Esophagus squamous epithelium (tissue), 5 donors: Measurements from ENCODE around the gene KDM3A. TPM values are rescaled to one million over a fixed set of nuclear protein-coding genes. Genes with fewer than 3 reads are reported as not detected.

Experiments used
- DNase-seq: peaks from one replicate; lab custom pipeline; 2025; lab: John Stamatoyannopoulos, UW
- H3K27ac ChIP-seq, 4 donors: fragments of 200-600 bp; sonication (generic); one replicate each; pipeline ENCODE4 v1.5.1; 2016 to 2019; ENCODE audit warnings: mild to moderate bottlenecking in 1 of 4
- H3K27me3 ChIP-seq, 4 donors: fragments of 200-600 bp; sonication (generic); 1 replicate in 3 of 4; 2 replicates in 1 of 4; pipeline versions ENCODE4 v1.5.1 to v1.6.0; 2017 to 2021; ENCODE audit warnings: antibody characterized with exemption in 1 of 4
- H3K36me3 ChIP-seq, 3 donors: fragments of 200-600 bp; sonication (generic); one replicate each; pipeline ENCODE4 v1.5.1; 2016 to 2019
- H3K4me1 ChIP-seq, 3 donors: fragments of 200-600 bp; sonication (generic); one replicate each; pipeline ENCODE4 v1.5.1; 2017 to 2019
- H3K4me3 ChIP-seq, 4 donors: fragments of 200-600 bp; sonication (generic); 1 replicate in 3 of 4; 2 replicates in 1 of 4; pipeline ENCODE4 v1.5.1; 2016 to 2019; ENCODE audit warnings: mild to moderate bottlenecking in 2 of 4, moderate library complexity in 1 of 4
- H3K9me3 ChIP-seq, 3 donors: fragments of 200-600 bp; sonication (generic); one replicate each; pipeline ENCODE4 v1.5.1; 2016 to 2019
- POLR2A ChIP-seq, 4 donors: fragments of 450-650 bp; IDR thresholded peaks; one replicate each; pipeline ENCODE4 v1.6.1; 2017; ENCODE audit warnings: antibody characterized with exemption in 4 of 4, mild to moderate bottlenecking in 4 of 4, moderate library complexity in 3 of 4
- WGBS, 2 donors: methylation state at CpG; one replicate each; pipeline ENCODE4 v1.1.5; 2018; 5-methylcytosine and 5-hydroxymethylcytosine counted together
- intact Hi-C: fragments of 100-400 bp; cut with DNase I; formaldehyde crosslinking; loops from one replicate; pipeline ENCODE4 v1.15.0; 2022
- total RNA-seq, 4 donors: library from RNA; depleted of rRNA; stranded (reverse); fragments of >200 nt; gene quantifications; one replicate each; pipeline ENCODE4 v1.1.0, GENCODE V29; 2016
- TF ChIP-seq, protein P1 (sequence below), 6 experiments: fragments of 450-650 bp in 4 of 6; fragments of 200-600 bp in 2 of 6; sonication (generic) in 2 of 6; IDR thresholded peaks; one replicate each; pipeline ENCODE4 v1.5.1; 2016 to 2019; ENCODE audit warnings: antibody characterized with exemption in 6 of 6, mild to moderate bottlenecking in 4 of 6, moderate library complexity in 4 of 6
- donor health status: DM: yes; HTN: yes; CAD: no.

Gene KDM3A
- total RNA-seq, 4 donors from 2014 or later = 22.0 to 60.7 (median 23.9) TPM

GRCh38 chr2:86464652-86465051 is 23.5 kb downstream of the KDM3A start:
- Histone ChIP-seq H3K27me3 (no peaks in the 10 kb centered on the region), H3K36me3 (peaks cover 0 to 100% (median 23%) of the 10 kb centered on the region in 3 donors), H3K27ac (no peak overlapping the region), H3K4me1 (peaks cover 0 to 9% (median 0%) of the 10 kb centered on the region in 3 donors), H3K4me3 (no peak overlapping the region), H3K9me3 (no peaks in the 10 kb centered on the region)
- intact Hi-C loops = no loop called here
- 52 to 83% methylated on average over 3 of the region's 3 CpGs for WGBS, 2 donors
- TF ChIP-seq POLR2A (IDR thresholded peaks at IDR 0.05) = no peak
- TF ChIP-seq, protein P1, sequence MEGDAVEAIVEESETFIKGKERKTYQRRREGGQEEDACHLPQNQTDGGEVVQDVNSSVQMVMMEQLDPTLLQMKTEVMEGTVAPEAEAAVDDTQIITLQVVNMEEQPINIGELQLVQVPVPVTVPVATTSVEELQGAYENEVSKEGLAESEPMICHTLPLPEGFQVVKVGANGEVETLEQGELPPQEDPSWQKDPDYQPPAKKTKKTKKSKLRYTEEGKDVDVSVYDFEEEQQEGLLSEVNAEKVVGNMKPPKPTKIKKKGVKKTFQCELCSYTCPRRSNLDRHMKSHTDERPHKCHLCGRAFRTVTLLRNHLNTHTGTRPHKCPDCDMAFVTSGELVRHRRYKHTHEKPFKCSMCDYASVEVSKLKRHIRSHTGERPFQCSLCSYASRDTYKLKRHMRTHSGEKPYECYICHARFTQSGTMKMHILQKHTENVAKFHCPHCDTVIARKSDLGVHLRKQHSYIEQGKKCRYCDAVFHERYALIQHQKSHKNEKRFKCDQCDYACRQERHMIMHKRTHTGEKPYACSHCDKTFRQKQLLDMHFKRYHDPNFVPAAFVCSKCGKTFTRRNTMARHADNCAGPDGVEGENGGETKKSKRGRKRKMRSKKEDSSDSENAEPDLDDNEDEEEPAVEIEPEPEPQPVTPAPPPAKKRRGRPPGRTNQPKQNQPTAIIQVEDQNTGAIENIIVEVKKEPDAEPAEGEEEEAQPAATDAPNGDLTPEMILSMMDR (IDR thresholded peaks at IDR 0.05) = no peak
- DNase-seq = no peak

DNA sequence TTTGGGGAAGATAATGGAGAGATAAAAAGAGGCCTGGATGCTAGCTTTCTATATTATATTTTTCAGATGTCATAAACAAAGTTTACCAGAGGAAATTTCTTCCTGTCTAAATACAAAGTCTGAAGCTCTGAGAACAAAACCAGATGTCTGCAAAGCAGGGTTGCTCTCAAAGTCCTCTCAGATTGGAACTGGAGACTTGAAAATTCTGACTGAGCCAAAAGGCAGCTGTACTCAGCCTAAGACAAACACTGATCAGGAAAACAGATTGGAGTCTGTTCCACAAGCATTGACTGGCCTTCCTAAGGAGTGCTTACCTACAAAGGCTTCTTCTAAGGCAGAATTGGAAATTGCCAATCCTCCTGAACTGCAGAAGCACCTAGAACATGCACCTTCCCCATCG is 25.1 kb downstream of the KDM3A start:
- WGBS, 2 donors = 100% methylated on average over 1 of the region's 1 CpG
- no peak for DNase-seq
- no peak for TF ChIP-seq POLR2A (IDR thresholded peaks at IDR 0.05)
- TF ChIP-seq, protein P1 (IDR thresholded peaks at IDR 0.05) = no peak
- H3K4me3 ChIP-seq = no peak overlapping the region
- intact Hi-C loops = no loop called here
- peaks cover 0 to 99% (median 22%) of the 10 kb centered on the region in 3 donors for H3K36me3 ChIP-seq
- H3K27me3 ChIP-seq = no peaks in the 10 kb centered on the region
- no peaks in the 10 kb centered on the region for H3K9me3 ChIP-seq
- H3K27ac ChIP-seq = no peak overlapping the region
- H3K4me1 ChIP-seq = peaks cover 0 to 9% (median 0%) of the 10 kb centered on the region in 3 donors

- intact Hi-C loops = no loop called here
- Histone ChIP-seq H3K27me3 (no peaks in the 10 kb centered on the region), H3K36me3 (peaks cover 0 to 99% (median 19%) of the 10 kb centered on the region in 3 donors), H3K4me1 (peaks cover 0 to 9% (median 0%) of the 10 kb centered on the region in 3 donors), H3K27ac (no peak overlapping the region), H3K9me3 (no peaks in the 10 kb centered on the region), H3K4me3 (no peak overlapping the region)
- no peak for DNase-seq
- no peak for TF ChIP-seq POLR2A (IDR thresholded peaks at IDR 0.05)
- TF ChIP-seq, protein P1 (IDR thresholded peaks at IDR 0.05) = no peak
- whole genome bisulfite sequencing, 2 donors = 86 to 88% methylated on average over 7 of the region's 7 CpGs
Measured at GRCh38 chr2:86468162-86469033, 27.2 kb downstream of the KDM3A start.

- 89 to 93% methylated on average over 1 of the region's 1 CpG for WGBS, 2 donors
- no peak overlapping the region for H3K4me3 ChIP-seq
- intact Hi-C loops = no loop called here
- TF ChIP-seq POLR2A (IDR thresholded peaks at IDR 0.05) = no peak
- TF ChIP-seq, protein P1 (IDR thresholded peaks at IDR 0.05) = no peak
- no peak for DNase-seq
- H3K4me1 ChIP-seq = peaks cover 0 to 5% (median 0%) of the 10 kb centered on the region in 3 donors
- H3K27ac ChIP-seq = no peak overlapping the region
- no peaks in the 10 kb centered on the region for H3K27me3 ChIP-seq
- H3K9me3 ChIP-seq = no peaks in the 10 kb centered on the region
- H3K36me3 ChIP-seq = peaks cover 4 to 99% (median 19%) of the 10 kb centered on the region in 3 donors
Measured at GRCh38 chr2:86470890-86471289, 29.7 kb downstream of the KDM3A start.

GRCh38 chr2:86471637-86472036 is 30.5 kb downstream of the KDM3A start:
- H3K36me3 ChIP-seq = peaks cover 4 to 99% (median 16%) of the 10 kb centered on the region in 3 donors
- no peak overlapping the region for H3K27ac ChIP-seq
- 89 to 92% methylated on average over 6 of the region's 6 CpGs for WGBS, 2 donors
- no peaks in the 10 kb centered on the region for H3K27me3 ChIP-seq
- TF ChIP-seq, protein P1 (IDR thresholded peaks at IDR 0.05) = no peak
- no peak overlapping the region for H3K4me3 ChIP-seq
- peaks cover 0 to 5% (median 0%) of the 10 kb centered on the region in 3 donors for H3K4me1 ChIP-seq
- intact Hi-C loops = no loop called here
- no peaks in the 10 kb centered on the region for H3K9me3 ChIP-seq
- DNase-seq = no peak
